GM18520 (cell line): Measurements from ENCODE around the gene GTF3C6.
"Not testable (repeated sequence)": the region's sequence is repeated elsewhere in the genome, so short reads cannot be mapped to it uniquely, and the experiment has no call there.

Source experiments
- ATAC-seq: cut with Tn5 transposase; IDR thresholded peaks from one replicate; pipeline ENCODE4 v1.9.1; 2021; ENCODE audit not compliant: unreplicated experiment

The GTF3C6 gene, protein sequence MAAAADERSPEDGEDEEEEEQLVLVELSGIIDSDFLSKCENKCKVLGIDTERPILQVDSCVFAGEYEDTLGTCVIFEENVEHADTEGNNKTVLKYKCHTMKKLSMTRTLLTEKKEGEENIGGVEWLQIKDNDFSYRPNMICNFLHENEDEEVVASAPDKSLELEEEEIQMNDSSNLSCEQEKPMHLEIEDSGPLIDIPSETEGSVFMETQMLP

GRCh38 chr6:110958329-110959192, at the start of gene GTF3C6:
Gene GTF3C6 (plus strand): TSS chr6:110958706. CDS start chr6:110958770, 64 bp downstream.
- peak; percentile 93 for ATAC-seq

DNA sequence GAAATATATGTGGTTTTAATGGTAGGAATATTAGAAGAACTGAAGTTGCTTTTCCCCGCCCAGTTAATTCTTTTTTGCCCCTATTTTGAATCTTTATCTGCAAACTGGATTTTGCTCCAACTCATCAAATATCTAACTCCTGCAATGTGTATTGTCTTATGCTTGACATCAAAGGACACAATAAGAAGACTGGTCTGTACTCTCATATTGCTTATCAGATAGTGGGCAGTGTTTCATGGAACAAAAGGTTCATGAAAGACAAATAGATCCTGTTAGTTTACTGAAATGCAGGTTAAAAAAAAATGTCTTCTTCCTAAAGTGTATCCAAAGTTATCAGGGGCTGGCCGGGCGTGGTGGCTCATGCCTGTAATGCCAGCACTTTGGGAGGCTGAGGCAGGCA, 27.7 kb upstream of the GTF3C6 start:
- no peak for ATAC-seq

DNA sequence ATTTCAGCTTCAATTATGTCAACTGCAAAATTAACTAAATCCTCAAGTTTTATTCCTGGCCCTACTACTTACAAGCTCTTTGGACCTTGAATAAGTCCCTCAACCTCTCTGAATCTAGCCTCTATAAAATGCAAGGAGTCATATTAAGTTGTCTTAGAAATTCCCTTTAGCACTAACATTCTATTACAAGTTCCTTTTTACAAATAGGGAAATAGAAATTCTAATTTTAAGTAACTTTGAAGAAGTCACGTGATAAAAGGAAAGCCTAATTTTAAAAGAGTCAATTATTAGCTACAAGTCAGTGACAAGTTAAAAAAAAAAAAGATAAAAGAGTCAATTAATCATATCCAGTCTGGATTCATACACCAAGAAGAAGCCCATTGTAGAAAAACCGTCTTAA, 24.6 kb upstream of the GTF3C6 start:
- ATAC-seq: no peak

GRCh38 chr6:110934381-110934898, 24.1 kb upstream of the GTF3C6 start:
- ATAC-seq: no peak

- no peak for ATAC-seq
These were observed 23.3 kb upstream of the GTF3C6 start for GRCh38 chr6:110935171-110935570.

DNA sequence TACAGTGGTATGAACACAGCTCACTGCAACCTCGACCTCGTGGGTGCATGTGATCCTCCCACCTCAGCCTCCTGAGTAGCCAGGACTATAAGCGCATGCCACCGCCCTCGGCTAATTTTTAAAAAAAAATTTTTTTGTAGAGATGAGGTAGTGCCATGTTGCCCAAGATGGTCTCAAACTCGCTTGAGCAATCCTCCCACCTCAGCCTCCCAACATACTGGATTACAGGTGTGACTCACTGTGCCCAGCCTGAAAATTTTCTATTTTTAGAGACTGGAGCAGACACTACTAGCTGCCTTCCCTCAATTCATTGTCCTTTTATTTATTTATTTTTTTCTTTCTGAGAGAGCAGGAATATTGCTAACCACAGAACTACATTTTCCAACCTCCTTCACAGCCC, 20.3 kb upstream of the GTF3C6 start:
- no peak for ATAC-seq

DNA sequence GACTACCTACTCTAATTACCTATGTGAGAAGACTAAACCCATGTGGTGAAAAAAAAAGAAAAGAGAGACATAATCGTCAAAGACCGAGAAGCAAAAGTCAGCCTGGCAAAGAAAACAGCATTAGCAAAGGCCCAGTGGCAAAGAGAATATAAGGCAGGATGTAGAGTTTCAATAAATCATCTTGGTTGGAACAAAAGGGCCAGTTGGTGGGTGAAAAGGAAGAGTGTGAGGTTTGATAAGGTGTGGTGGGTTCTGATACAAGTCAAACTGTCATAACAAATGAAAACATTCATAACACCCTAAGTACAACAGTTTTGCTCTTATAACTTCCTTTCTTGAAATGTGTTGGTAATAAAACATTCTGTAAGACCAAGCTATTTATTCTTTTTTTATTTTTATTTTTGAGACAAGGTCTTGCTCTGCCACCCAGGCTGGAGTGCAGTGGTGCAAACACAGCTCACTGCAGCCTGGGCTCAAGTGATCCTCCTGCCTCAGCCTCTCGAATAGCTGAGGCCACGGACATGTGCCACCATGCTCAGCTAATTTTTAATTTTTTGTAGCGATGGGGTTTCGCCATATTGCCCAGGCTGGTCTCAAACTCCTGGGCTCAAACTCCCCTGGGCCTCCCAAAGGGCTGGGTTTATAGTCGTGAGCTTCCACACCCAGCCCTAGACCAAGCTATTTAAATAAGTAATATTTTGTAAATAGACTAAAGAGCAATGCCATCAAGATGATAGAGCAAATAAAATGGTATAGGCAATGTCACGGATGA, 18.9 kb upstream of the GTF3C6 start:
- ATAC-seq: no peak

GRCh38 chr6:110944681-110945151, 13.8 kb upstream of the GTF3C6 start:
- peak; percentile 100 for ATAC-seq

- ATAC-seq: no peak
These were observed 12.0 kb upstream of the GTF3C6 start for GRCh38 chr6:110946498-110946897.

DNA sequence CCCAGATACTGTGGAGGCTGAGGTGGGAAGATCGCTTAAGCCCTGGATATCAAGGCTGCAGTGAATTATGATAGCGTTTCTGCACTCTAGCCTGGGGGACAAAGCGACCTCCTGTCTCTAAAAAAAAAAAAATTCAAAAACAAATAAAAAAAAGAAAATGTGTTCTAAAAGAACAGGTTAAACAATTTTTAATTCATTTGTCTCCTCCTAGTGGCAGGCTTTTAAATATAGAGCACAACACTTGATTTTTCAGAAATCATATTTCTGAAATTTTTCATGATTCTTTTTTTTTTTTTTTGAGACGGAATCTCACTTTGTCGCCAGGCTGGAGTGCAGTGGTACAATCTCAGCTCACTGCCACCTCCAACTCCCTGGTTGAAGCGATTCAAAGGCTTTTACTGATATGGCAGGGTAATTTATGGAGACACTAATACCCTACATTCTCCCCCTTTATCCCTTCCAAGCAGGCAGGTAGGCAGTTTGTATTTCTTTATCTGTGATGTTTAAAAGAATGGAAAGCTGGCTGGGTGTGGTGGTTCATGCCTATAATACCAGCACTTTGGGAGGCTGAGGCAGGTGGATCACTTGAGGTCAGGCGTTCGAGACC, 8.7 kb upstream of the GTF3C6 start:
- no peak for ATAC-seq

GRCh38 chr6:110950440-110950839, 8.1 kb upstream of the GTF3C6 start:
- no peak for ATAC-seq

DNA sequence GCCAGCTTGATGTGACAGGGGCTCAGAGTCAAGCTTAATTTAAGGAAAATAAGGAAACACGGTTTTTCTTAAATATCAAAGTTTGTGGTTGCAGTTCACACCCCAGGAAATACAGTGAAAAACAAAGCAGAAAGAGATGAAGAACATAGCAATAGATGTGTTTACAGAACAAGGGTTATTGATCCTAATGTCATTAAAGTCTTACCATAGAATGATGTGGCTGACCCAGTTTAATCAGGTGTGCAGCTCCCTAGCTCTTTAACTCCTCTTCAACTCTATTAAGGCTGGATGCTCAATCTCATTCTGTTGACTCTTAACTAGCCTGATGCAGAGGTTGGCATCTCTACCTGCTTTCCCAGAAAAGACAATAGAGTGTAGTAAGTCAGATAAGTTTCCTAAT, 7.5 kb upstream of the GTF3C6 start:
- no peak for ATAC-seq

DNA sequence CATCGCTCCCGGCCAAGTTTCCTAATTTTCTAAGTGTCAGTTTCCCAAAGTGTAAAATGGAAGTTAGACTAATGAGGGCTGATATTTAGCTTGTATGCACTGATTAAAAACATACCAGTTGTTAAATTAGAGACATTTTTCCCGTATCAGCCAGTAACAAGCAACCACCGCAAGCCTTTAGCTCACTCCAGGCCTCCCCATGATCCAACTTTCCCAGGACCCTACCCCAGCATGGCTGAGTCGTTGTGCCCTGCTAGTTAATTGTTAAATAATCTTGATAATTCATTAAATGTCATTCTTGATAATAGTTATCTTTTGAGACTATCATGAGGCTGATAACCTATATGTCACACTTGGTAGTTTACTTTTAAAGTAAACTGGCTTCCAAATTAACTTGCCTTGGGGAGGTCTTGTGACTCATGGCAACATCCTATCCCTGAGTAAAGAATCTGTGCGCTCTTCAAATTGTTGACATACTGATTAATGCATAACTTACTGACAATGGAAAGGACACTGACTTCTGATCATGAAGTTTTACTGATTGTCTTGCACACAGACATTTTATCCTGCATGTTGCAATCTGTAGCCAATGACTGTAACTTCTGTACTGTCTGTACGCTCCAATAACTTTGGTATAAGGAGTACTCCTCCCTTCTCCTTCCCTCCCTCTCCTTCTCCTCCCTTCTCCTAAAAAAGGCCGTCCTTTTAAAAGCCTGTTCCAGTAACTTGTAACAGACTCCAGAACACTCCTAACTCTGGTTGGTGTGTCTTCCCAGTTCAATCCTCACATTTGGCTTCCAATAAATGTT, 6.3 kb upstream of the GTF3C6 start:
- no peak for ATAC-seq

GRCh38 chr6:110953633-110954303, 4.7 kb upstream of the GTF3C6 start:
- ATAC-seq: no peak

GRCh38 chr6:110960014-110960390, 1.5 kb downstream of the GTF3C6 start:
- ATAC-seq: no peak

DNA sequence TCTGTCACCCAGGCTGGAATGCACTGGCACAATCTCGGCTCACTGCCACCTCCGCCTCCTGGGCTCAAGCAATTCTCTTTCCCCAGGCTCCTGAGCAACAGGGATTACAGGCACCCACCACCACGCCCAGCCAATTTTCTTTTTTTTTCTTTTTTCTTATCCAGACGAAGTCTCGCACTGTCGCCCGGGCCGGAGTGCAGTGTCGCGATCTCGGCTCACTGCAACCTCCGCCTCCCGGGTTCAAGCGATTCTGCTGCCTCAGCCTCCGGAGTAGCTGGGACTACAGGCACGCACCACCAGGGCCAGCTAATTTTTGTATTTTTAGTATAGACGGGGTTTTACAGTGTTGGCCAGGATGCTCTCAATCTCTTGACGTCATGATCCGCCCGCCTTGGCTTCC, 4.1 kb downstream of the GTF3C6 start:
- not testable (repeated sequence) for ATAC-seq

GRCh38 chr6:110965629-110966229, 7.2 kb downstream of the GTF3C6 start:
- no peak for ATAC-seq

DNA sequence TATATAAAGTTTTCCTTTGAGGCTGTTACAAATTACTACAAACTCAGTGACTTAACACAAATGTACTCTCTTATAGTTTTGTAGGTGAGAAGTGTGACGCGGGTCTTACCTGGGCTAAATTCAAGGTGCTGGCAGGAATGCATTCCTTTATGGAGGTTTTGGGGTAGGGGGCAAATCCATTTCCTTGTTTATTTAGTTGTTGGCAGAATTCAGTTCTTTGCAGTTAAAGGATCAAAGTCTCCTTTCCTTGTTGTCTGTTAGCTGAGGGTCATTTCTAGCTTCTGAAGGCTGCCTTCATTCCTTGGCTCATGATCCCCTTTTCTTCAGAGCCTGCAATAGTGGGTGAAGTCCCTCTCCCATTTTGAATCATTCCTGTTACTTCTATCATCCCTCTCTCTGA, 10.2 kb downstream of the GTF3C6 start:
- ATAC-seq: not testable (repeated sequence)

DNA sequence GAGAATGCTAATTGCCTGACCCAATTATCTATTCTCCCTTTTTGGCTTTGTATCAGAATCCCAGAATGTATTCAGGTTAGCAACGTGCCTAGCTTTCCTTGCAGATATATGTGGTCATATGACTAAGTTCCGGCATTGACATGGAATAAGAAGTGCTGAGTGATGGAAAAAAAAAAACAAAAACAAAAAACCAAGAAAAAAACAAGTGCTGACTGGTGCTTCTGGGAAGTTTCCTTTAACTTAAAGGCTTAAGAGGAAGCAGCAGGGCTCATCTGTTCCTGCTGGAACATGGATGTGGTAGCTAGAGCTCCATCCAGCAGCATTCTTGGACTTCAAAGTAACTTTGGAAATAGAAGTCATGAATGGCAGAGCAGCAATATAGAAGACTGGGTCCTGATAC, 13.0 kb downstream of the GTF3C6 start:
- no peak for ATAC-seq
